PC-9 (cell line): ENCODE data around the gene MAPK10. TPM values are rescaled to one million over a fixed set of nuclear protein-coding genes. Genes with fewer than 3 reads are reported as not detected.

Experiments
- BruUV-seq: library from RNA; stranded (reverse); fragments of 400-500 nt; replicated peaks from 2 replicates; lab custom pipeline; 2021; lab: Mats Ljungman, UMichigan
- CTCF ChIA-PET: fragments of 300-600 bp; sonication (Branson Sonifier 250); formaldehyde crosslinking; loops from one replicate; lab custom pipeline; 2022; ENCODE audit warnings: antibody characterized with exemption; lab: Charles Lee
- POLR2A ChIA-PET: fragments of 300-600 bp; sonication (Branson Sonifier 250); formaldehyde crosslinking; loops from one replicate; lab custom pipeline; 2022; ENCODE audit warnings: antibody characterized with exemption; ENCODE audit not compliant: unreplicated experiment; lab: Charles Lee
- DNase-seq, 2 experiments: peaks; one replicate each; pipeline versions ENCODE4 v3.0.0 to v3.0.0-alpha.2; 2015 to 2022; ENCODE audit warnings: mixed read lengths in 1 of 2
- H2AFZ ChIP-seq: fragments of 200-600 bp; sonication (generic); 2 replicates; pipeline ENCODE4 v1.8.1; 2017; ENCODE audit warnings: antibody characterized with exemption
- H3F3A ChIP-seq: fragments of 200-600 bp; sonication (generic); 2 replicates; pipeline ENCODE4 v1.8.1; 2017; ENCODE audit warnings: antibody characterized with exemption, mild to moderate bottlenecking, low read depth; ENCODE audit not compliant: insufficient read depth
- H3K27ac ChIP-seq: fragments of 200-600 bp; sonication (generic); 2 replicates; pipeline ENCODE4 v1.6.1; 2016; ENCODE audit warnings: mixed run types
- H3K27me3 ChIP-seq: fragments of 200-600 bp; sonication (generic); 2 replicates; pipeline ENCODE4 v1.6.1; 2016; ENCODE audit warnings: low read depth, mixed run types; ENCODE audit not compliant: insufficient read depth
- H3K36me3 ChIP-seq: fragments of 200-600 bp; sonication (generic); 2 replicates; pipeline ENCODE4 v1.6.1; 2016; ENCODE audit warnings: low read depth, mixed run types
- H3K4me1 ChIP-seq: fragments of 200-600 bp; sonication (generic); replicated peaks from 2 replicates; pipeline ENCODE4 v1.6.1; 2016; ENCODE audit warnings: mixed run types; ENCODE audit not compliant: insufficient read depth
- H3K4me2 ChIP-seq: fragments of 200-600 bp; sonication (generic); 2 replicates; pipeline ENCODE4 v1.6.1; 2017; ENCODE audit warnings: mixed run types
- H3K4me3 ChIP-seq: fragments of 200-600 bp; sonication (generic); 2 replicates; pipeline ENCODE4 v1.6.1; 2016; ENCODE audit warnings: mixed run types
- H3K79me2 ChIP-seq: fragments of 200-600 bp; sonication (generic); 2 replicates; pipeline ENCODE4 v1.6.1; 2017; ENCODE audit warnings: low read depth, mixed run types
- H3K9me2 ChIP-seq: fragments of 200-600 bp; sonication (generic); 2 replicates; pipeline ENCODE4 v1.8.1; 2017; ENCODE audit warnings: mild to moderate bottlenecking; ENCODE audit not compliant: insufficient read depth
- H3K9me3 ChIP-seq: fragments of 200-600 bp; sonication (generic); 2 replicates; pipeline ENCODE4 v1.8.1; 2016; ENCODE audit warnings: low read depth; ENCODE audit not compliant: insufficient read depth
- H4K20me1 ChIP-seq: fragments of 200-600 bp; sonication (generic); 2 replicates; pipeline ENCODE4 v1.8.1; 2017; ENCODE audit not compliant: insufficient read depth
- EZH2 ChIP-seq: fragments of 200-600 bp; sonication (generic); IDR thresholded peaks from 2 replicates; pipeline ENCODE4 v1.8.0; 2017; ENCODE audit warnings: antibody characterized with exemption, low read depth
- intact Hi-C: fragments of 100-400 bp; cut with micrococcal nuclease; formaldehyde crosslinking; loops from one replicate; pipeline ENCODE4 v1.10.0; 2022; ENCODE audit not compliant: unreplicated experiment
- total RNA-seq: library from RNA; stranded (reverse); gene quantifications from 2 replicates; pipeline ENCODE4 v1.2.3, GENCODE V29; 2021
- TF ChIP-seq, protein P1 (sequence below): fragments of 200-600 bp; sonication (generic); conservative IDR thresholded peaks from 2 replicates; pipeline ENCODE4 v1.6.1; 2017; ENCODE audit warnings: mixed run types, antibody characterized with exemption, mild to moderate bottlenecking, moderate library complexity

Gene MAPK10
- total RNA-seq, 1 experiment from 2014 or later: 4.2 TPM

DNA sequence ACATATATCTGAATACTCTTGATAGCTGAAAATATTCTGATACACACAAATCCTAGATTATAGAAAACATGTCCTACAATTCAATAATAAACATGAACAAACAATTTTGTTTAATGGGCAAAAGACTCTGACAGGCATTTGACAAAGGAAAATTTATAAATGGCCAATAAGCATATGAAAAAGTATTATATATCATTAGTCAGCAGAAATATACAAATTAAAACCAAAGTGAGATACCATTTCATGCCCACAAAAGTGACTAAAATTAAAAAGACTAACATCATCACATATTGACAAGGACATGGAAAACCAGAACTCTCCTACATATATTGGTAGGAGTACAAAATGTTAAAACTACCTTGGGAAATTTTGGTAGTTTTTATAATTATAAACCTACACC, 2.7 kb upstream of the MAPK10 start:
- POLR2A ChIA-PET: no interaction called here
- Histone ChIP-seq H3K9me2 (no peaks in the 10 kb centered on the region), H3K9me3 (no peaks in the 10 kb centered on the region), H2AFZ (no peak overlapping the region), H4K20me1 (no peaks in the 10 kb centered on the region), H3F3A (no peaks in the 10 kb centered on the region), H3K4me2 (no peak overlapping the region), H3K27ac (no peak overlapping the region), H3K36me3 (no peaks in the 10 kb centered on the region), H3K4me3 (no peak overlapping the region), H3K4me1 (no peaks in the 10 kb centered on the region), H3K79me2 (no peaks in the 10 kb centered on the region), H3K27me3 (no peaks in the 10 kb centered on the region)
- CTCF ChIA-PET: no interaction called here
- no TSS peak for BruUV-seq
- no peak for DNase-seq
- TF ChIP-seq EZH2: no peak
- TF ChIP-seq, protein P1, sequence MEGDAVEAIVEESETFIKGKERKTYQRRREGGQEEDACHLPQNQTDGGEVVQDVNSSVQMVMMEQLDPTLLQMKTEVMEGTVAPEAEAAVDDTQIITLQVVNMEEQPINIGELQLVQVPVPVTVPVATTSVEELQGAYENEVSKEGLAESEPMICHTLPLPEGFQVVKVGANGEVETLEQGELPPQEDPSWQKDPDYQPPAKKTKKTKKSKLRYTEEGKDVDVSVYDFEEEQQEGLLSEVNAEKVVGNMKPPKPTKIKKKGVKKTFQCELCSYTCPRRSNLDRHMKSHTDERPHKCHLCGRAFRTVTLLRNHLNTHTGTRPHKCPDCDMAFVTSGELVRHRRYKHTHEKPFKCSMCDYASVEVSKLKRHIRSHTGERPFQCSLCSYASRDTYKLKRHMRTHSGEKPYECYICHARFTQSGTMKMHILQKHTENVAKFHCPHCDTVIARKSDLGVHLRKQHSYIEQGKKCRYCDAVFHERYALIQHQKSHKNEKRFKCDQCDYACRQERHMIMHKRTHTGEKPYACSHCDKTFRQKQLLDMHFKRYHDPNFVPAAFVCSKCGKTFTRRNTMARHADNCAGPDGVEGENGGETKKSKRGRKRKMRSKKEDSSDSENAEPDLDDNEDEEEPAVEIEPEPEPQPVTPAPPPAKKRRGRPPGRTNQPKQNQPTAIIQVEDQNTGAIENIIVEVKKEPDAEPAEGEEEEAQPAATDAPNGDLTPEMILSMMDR: no peak
- intact Hi-C loops: no loop called here

DNA sequence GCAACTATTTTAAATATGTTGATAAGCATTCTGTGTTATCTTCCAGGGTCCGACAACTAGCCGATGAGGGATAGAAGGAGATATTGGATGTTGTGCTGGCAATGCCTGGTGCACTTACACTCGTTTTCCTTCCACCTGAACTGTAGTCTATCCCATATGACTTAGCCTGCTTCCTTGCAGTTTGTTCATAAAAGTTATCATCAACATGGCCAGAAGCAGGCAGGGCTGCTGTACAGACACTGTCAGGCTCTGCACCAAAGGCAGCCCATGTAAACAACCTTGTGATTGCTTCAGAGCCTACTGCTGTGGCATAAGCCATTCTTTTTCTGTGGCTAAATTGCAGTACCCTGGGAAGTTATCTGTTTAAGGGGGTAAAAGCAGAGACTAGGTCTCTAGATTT, 1.6 kb downstream of the MAPK10 start:
- DNase-seq: no peak
- no peaks in the 10 kb centered on the region for H3K79me2 ChIP-seq
- no peak overlapping the region for H3K4me3 ChIP-seq
- no TSS peak for BruUV-seq
- H3K9me3 ChIP-seq: no peaks in the 10 kb centered on the region
- H3K4me1 ChIP-seq: no peaks in the 10 kb centered on the region
- TF ChIP-seq, protein P1: no peak
- no peak for TF ChIP-seq EZH2
- H3F3A ChIP-seq: no peaks in the 10 kb centered on the region
- no peak overlapping the region for H3K4me2 ChIP-seq
- POLR2A ChIA-PET: no interaction called here
- no peak overlapping the region for H2AFZ ChIP-seq
- no peaks in the 10 kb centered on the region for H3K27me3 ChIP-seq
- intact Hi-C loops: no loop called here
- H4K20me1 ChIP-seq: no peaks in the 10 kb centered on the region
- CTCF ChIA-PET: no interaction called here
- H3K9me2 ChIP-seq: no peaks in the 10 kb centered on the region
- no peak overlapping the region for H3K27ac ChIP-seq
- H3K36me3 ChIP-seq: no peaks in the 10 kb centered on the region

DNA sequence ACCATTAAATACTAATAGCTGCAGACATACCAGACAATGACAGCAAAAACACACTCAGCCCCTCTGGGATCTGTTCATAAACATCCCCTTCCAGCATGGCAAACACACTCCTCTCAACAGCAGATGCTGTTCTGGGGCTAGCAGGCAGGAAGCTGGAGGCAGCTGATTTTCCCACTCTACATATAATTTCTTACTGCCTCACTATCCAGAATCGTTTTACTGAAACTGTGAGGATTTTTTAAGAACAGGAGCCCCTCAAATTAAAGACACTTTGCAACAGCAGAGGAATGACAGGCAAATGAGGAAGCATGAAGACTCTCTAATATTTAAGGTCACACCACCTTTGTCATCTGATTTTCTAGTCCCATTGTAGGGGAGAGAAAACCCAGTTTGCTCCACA, 2.2 kb downstream of the MAPK10 start:
- Histone ChIP-seq H4K20me1 (no peaks in the 10 kb centered on the region), H3K36me3 (no peaks in the 10 kb centered on the region), H3K4me3 (no peak overlapping the region), H3K4me1 (no peaks in the 10 kb centered on the region), H3K27me3 (no peaks in the 10 kb centered on the region), H2AFZ (no peak overlapping the region), H3K27ac (no peak overlapping the region), H3K79me2 (no peaks in the 10 kb centered on the region), H3K9me3 (no peaks in the 10 kb centered on the region), H3F3A (no peaks in the 10 kb centered on the region), H3K4me2 (no peak overlapping the region), H3K9me2 (no peaks in the 10 kb centered on the region)
- ChIA-PET CTCF (no interaction called here), POLR2A (no interaction called here)
- no peak for TF ChIP-seq EZH2
- TF ChIP-seq, protein P1: no peak
- no TSS peak for BruUV-seq
- DNase-seq: no peak
- intact Hi-C loops: no loop called here
